Thyroid gland (tissue), 4 donors: ENCODE results near the gene ARHGAP45. TPM values are rescaled to one million over a fixed set of nuclear protein-coding genes. Genes with fewer than 3 reads are reported as not detected.

Experiments
- DNase-seq, 2 donors: peaks; one replicate each; pipeline ENCODE4 v3.0.0-alpha.2; 2019
- H3K27ac ChIP-seq, 3 donors: fragments of 200-600 bp; sonication (generic); 1 replicate in 2 of 3; 2 replicates in 1 of 3; pipeline ENCODE4 v1.5.1; 2016 to 2019; ENCODE audit warnings: mild to moderate bottlenecking in 1 of 3, moderate library complexity in 1 of 3
- H3K27me3 ChIP-seq: fragments of 200-600 bp; sonication (generic); one replicate; pipeline ENCODE4 v1.5.1; 2019
- H3K36me3 ChIP-seq, 2 donors: fragments of 200-600 bp; sonication (generic); one replicate each; pipeline ENCODE4 v1.5.1; 2016 to 2019
- H3K4me1 ChIP-seq, 2 donors: fragments of 200-600 bp; sonication (generic); one replicate each; pipeline ENCODE4 v1.5.1; 2017 to 2019
- H3K4me3 ChIP-seq, 3 donors: fragments of 200-600 bp; sonication (generic); replicated peaks in 1 of 3; 1 replicate in 2 of 3; 2 replicates in 1 of 3; pipeline ENCODE4 v1.5.1; 2016; ENCODE audit warnings: mild to moderate bottlenecking in 1 of 3
- H3K9me3 ChIP-seq: fragments of 200-600 bp; sonication (generic); one replicate; pipeline ENCODE4 v1.5.1; 2017
- POLR2A ChIP-seq, 2 donors: fragments of 450-650 bp; IDR thresholded peaks; one replicate each; pipeline ENCODE4 v1.6.1; 2017; ENCODE audit warnings: antibody characterized with exemption in 2 of 2, mild to moderate bottlenecking in 2 of 2, moderate library complexity in 1 of 2
- WGBS, 2 donors: methylation state at CpG; one replicate each; pipeline ENCODE4 v1.1.5; 2017; 5-methylcytosine and 5-hydroxymethylcytosine counted together
- intact Hi-C: fragments of 100-400 bp; cut with DNase I; formaldehyde crosslinking; loops from one replicate; pipeline ENCODE4 v1.15.1; 2023
- total RNA-seq, 4 donors: library from RNA; depleted of rRNA; stranded (reverse); fragments of >200 nt; gene quantifications; one replicate each; pipeline ENCODE4 v1.2.3, GENCODE V29; 2016
- TF ChIP-seq, protein P1 (sequence below), 6 experiments: fragments of 200-600 bp in 3 of 6; fragments of 450-650 bp in 3 of 6; sonication (generic) in 3 of 6; IDR thresholded peaks; one replicate each; pipeline ENCODE4 v1.5.1; 2016 to 2019; ENCODE audit warnings: antibody characterized with exemption in 6 of 6, mild to moderate bottlenecking in 2 of 6, inconsistent platforms in 1 of 6, moderate library complexity in 1 of 6

The ARHGAP45 gene
- total RNA-seq, 4 donors from 2014 or later, result 11.5 to 19.8 (median 14.4) TPM

DNA sequence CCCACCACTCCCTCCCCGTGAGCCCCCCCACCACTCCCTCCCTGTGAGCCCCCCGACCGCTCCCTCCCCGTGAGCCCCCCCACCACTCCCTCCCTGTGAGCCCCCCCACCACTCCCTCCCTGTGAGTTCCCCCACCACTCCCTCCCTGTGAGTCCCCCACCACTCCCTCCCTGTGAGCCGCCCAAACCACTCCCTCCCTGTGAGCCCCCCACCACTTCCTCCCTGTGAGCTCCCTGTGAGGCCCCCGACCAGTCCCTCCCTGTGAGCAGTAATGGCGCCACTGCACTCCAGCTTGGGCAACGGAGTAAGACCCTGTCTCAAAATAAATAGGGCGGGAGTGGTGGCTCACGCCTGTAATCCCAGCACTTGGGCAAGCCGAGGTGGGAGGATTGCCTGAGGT lies 17.2 kb upstream of the ARHGAP45 start:
- Histone ChIP-seq H3K9me3 (no peaks in the 10 kb centered on the region), H3K27ac (no peak overlapping the region), H3K4me1 (no peaks in the 10 kb centered on the region), H3K4me3 (no peak overlapping the region), H3K36me3 (no peaks in the 10 kb centered on the region), H3K27me3 (no peaks in the 10 kb centered on the region)
- intact Hi-C loops, result no loop called here
- 64 to 82% methylated on average over 4 to 7 of the region's 11 CpGs for WGBS, 2 donors
- no peak for DNase-seq
- TF ChIP-seq, protein P1, sequence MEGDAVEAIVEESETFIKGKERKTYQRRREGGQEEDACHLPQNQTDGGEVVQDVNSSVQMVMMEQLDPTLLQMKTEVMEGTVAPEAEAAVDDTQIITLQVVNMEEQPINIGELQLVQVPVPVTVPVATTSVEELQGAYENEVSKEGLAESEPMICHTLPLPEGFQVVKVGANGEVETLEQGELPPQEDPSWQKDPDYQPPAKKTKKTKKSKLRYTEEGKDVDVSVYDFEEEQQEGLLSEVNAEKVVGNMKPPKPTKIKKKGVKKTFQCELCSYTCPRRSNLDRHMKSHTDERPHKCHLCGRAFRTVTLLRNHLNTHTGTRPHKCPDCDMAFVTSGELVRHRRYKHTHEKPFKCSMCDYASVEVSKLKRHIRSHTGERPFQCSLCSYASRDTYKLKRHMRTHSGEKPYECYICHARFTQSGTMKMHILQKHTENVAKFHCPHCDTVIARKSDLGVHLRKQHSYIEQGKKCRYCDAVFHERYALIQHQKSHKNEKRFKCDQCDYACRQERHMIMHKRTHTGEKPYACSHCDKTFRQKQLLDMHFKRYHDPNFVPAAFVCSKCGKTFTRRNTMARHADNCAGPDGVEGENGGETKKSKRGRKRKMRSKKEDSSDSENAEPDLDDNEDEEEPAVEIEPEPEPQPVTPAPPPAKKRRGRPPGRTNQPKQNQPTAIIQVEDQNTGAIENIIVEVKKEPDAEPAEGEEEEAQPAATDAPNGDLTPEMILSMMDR (IDR thresholded peaks at IDR 0.05), result no peak
- no peak for TF ChIP-seq POLR2A (IDR thresholded peaks at IDR 0.05)

- no peaks in the 10 kb centered on the region for H3K9me3 ChIP-seq
- no peaks in the 10 kb centered on the region for H3K27me3 ChIP-seq
- no peak overlapping the region for H3K27ac ChIP-seq
- no peaks in the 10 kb centered on the region for H3K4me1 ChIP-seq
- TF ChIP-seq, protein P1 (IDR thresholded peaks at IDR 0.05), result no peak
- no peak for TF ChIP-seq POLR2A (IDR thresholded peaks at IDR 0.05)
- H3K4me3 ChIP-seq, result no peak overlapping the region
- 94 to 96% methylated on average over 22 to 27 of the region's 31 CpGs for WGBS, 2 donors
- H3K36me3 ChIP-seq, result no peaks in the 10 kb centered on the region
- intact Hi-C loops, result no loop called here
- no peak for DNase-seq
Observed at GRCh38 chr19:1050989-1051788, 15.8 kb upstream of the ARHGAP45 start.

DNA sequence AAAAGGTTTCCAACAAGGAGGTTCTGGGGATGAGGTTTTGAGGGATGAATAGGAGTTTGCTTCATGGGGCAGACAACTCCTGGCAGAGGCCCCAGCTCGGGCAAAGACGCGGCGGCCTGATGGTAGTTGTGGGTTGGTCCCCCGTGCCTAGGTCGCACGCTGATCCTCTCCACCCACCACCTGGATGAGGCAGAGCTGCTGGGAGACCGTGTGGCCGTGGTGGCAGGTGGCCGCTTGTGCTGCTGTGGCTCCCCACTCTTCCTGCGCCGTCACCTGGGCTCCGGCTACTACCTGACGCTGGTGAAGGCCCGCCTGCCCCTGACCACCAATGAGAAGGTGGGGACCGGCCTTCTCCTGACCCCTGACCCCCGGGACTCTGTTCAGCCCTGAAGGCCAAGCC lies 15.2 kb upstream of the ARHGAP45 start:
- H3K36me3 ChIP-seq, result no peaks in the 10 kb centered on the region
- intact Hi-C loops, result no loop called here
- no peak for TF ChIP-seq POLR2A (IDR thresholded peaks at IDR 0.05)
- TF ChIP-seq, protein P1 (IDR thresholded peaks at IDR 0.05), result no peak
- no peaks in the 10 kb centered on the region for H3K27me3 ChIP-seq
- H3K4me3 ChIP-seq, result no peak overlapping the region
- no peak for DNase-seq
- no peak overlapping the region for H3K27ac ChIP-seq
- no peaks in the 10 kb centered on the region for H3K9me3 ChIP-seq
- WGBS, 2 donors, result 87 to 88% methylated on average over 9 to 14 of the region's 17 CpGs
- no peaks in the 10 kb centered on the region for H3K4me1 ChIP-seq

DNA sequence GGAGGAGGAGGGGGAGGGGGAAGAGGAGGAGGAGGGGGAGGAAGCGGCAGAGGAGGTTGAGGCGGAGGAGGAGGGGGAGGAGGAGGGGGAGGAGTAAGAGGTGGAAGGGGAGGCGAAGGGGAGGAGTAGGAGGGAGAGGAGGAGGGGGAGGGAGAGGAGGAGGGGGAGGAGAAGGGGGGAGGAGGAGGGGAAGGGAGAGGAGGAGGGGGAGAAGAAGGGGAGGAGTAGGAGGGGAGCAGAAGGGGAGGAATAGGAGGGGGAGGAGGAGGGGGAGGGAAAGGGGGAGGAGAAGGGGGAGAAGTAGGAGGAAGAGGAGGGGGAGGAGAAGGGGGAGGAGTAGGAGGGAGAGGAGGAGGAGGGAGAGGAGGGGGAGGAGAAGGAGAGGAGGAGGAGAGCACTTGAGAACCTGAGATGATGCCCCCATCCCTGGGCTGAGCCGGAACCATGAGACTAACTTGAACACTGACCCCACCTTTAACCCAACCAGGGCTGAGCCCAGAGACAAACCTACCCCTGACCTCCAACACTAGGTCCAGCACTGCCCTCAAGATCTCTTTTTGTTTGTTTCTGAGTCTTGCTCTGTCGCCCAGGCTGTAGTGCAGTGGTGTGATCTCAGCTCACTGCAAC lies 14.5 kb upstream of the ARHGAP45 start:
- H3K4me3 ChIP-seq, result no peak overlapping the region
- H3K27ac ChIP-seq, result no peak overlapping the region
- intact Hi-C loops, result no loop called here
- no peaks in the 10 kb centered on the region for H3K9me3 ChIP-seq
- no peaks in the 10 kb centered on the region for H3K4me1 ChIP-seq
- H3K27me3 ChIP-seq, result no peaks in the 10 kb centered on the region
- DNase-seq, result no peak
- WGBS, 2 donors, result 81 to 91% methylated on average over 2 of the region's 5 CpGs
- TF ChIP-seq, protein P1 (IDR thresholded peaks at IDR 0.05), result no peak
- no peak for TF ChIP-seq POLR2A (IDR thresholded peaks at IDR 0.05)
- no peaks in the 10 kb centered on the region for H3K36me3 ChIP-seq
